ENCODE data around the gene SNTG2.

DNA sequence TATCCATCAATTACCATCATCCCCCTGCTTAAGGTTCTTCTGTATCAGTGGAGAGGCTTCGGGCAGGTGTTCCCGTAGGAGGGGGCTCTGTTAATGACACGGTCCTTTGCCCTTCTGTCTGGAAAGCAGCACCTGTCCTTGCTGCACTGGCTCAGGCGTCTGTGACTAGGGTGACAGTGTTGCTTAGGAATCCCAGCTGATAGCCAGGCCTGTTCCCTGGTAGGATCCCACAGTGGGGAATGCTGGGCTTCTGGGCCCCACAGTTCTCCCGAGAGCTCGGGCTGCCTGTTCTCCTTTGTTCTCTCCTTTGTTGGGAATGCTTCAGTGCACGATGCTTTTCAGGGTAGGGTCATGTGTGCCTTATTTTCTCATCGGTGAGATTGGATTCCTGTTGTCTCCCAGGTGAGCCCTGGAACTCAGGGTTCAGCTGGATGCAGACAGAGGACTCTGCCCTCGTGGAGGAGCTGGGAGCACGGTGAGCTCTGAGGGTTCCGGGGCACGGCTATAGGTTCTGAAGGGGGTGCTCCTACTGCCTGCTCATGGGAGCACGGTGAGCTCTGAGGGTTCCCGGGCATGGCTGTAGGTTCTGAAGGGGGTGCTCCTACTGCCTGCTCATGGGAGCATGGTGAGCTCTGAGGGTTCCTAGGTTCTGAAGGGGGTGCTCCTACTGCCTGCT lies 9.6 kb downstream of the SNTG2 start:
- TF ChIP-seq, protein P1, sequence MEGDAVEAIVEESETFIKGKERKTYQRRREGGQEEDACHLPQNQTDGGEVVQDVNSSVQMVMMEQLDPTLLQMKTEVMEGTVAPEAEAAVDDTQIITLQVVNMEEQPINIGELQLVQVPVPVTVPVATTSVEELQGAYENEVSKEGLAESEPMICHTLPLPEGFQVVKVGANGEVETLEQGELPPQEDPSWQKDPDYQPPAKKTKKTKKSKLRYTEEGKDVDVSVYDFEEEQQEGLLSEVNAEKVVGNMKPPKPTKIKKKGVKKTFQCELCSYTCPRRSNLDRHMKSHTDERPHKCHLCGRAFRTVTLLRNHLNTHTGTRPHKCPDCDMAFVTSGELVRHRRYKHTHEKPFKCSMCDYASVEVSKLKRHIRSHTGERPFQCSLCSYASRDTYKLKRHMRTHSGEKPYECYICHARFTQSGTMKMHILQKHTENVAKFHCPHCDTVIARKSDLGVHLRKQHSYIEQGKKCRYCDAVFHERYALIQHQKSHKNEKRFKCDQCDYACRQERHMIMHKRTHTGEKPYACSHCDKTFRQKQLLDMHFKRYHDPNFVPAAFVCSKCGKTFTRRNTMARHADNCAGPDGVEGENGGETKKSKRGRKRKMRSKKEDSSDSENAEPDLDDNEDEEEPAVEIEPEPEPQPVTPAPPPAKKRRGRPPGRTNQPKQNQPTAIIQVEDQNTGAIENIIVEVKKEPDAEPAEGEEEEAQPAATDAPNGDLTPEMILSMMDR (IDR thresholded peaks at IDR 0.05; ENCODE audit: extremely low read depth in 1 of 2, insufficient read depth in 1 of 2, low read depth in 1 of 2, low read length in 2 of 2) = no peak
- TF ChIP-seq POLR2AphosphoS5 (IDR thresholded peaks at IDR 0.05; ENCODE audit: insufficient read depth, low read depth, low read length) (no peak), POLR2A (IDR thresholded peaks at IDR 0.05; ENCODE audit: low read depth, low read length) (no peak), EZH2 (IDR thresholded peaks at IDR 0.05; ENCODE audit: borderline replicate concordance, low read depth, low read length, severe bottlenecking) (no peak)
